ENCODE measurements around the gene MISP3.

Gene MISP3

DNA sequence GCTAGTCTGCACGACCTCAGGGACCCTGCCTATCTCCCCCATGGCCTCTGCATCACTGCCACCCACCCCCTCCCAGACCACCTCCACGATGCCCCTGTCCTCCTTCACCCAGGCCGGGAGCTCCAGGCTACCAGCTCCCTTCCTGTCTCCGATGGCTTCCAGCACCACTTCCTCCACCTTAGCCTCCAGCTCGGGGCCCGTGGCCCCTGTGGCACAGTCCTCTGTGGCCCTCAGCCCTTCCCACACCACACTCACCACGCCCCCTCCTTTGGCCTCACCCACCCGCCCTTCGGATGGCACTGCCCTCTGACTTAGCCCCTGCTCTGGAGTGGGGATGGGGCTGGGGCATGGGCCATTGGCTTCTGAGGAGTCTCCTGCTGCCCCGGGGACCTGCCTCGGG lies 17.9 kb upstream of the MISP3 start:
- Histone ChIP-seq H3K9me3 (ENCODE audit: insufficient read depth, low read depth, low read length) (no peaks in the 10 kb centered on the region), H3K4me3 (ENCODE audit: low read length) (no peak overlapping the region), H3K9ac (ENCODE audit: low read depth, low read length) (no peak overlapping the region), H3K4me1 (ENCODE audit: insufficient read depth, low read length) (no peaks in the 10 kb centered on the region), H3K27me3 (ENCODE audit: insufficient read depth, low read length) (peaks cover 24% of the 10 kb centered on the region), H3K36me3 (ENCODE audit: insufficient read depth, low read length) (no peaks in the 10 kb centered on the region), H3K27ac (ENCODE audit: low read depth, low read length) (no peak overlapping the region)
- 79% methylated on average over 10 of the region's 11 CpGs for WGBS

DNA sequence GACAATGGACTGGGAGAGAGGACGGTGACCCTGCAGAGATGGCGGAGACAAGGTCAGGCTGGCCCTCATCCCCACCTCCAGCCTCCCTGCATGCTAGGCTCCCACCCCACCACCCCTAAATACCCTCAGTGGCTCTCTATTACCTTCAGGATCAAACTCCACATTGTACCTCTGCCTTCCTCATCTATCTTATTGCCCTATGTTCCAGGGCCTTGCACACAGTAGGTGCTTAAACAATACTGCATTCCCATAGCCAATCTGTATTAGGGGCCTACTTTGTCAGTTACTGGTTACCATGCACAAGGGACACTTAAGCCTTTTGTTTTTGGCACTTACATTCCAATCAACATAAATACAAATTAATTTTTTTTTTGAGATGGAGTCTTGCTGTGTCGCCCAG lies 17.2 kb upstream of the MISP3 start:
- H3K27me3 ChIP-seq (ENCODE audit: insufficient read depth, low read length), result peaks cover 27% of the 10 kb centered on the region
- no peak overlapping the region for H3K27ac ChIP-seq (ENCODE audit: low read depth, low read length)
- H3K36me3 ChIP-seq (ENCODE audit: insufficient read depth, low read length), result no peaks in the 10 kb centered on the region
- no peaks in the 10 kb centered on the region for H3K9me3 ChIP-seq (ENCODE audit: insufficient read depth, low read depth, low read length)
- H3K9ac ChIP-seq (ENCODE audit: low read depth, low read length), result no peak overlapping the region
- H3K4me1 ChIP-seq (ENCODE audit: insufficient read depth, low read length), result no peaks in the 10 kb centered on the region
- H3K4me3 ChIP-seq (ENCODE audit: low read length), result no peak overlapping the region
- 95% methylated on average over 3 of the region's 3 CpGs for WGBS

DNA sequence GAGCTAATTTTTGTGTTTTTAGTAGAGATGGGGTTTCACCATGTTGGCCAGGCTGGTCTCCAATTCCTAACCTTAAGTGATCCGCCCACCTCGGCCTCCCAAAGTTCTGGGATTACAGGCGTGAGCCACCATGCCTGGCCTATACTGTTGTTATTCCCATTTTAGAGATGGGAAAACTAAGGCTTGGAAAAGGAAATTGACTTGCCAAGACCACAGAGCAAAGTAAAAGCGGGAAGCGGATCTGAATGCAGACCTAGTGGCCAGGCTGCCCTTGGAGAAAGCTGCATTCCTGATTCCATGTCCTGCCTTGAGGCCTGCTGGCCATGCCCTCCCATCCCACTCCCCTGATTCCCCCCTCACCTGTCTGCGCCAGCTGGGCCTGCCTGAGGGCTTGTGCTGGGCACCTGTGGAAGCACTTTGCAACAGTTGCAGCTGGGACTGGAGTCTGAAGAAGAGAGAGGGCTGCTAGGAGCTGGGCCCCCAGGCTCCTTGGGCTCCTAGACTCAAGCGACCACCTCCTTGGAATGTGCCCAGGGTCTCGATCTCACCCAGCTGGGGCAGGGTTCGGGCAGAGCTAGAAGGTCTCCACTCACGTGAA lies 16.4 kb upstream of the MISP3 start:
- Histone ChIP-seq H3K4me1 (ENCODE audit: insufficient read depth, low read length) (no peaks in the 10 kb centered on the region), H3K27ac (ENCODE audit: low read depth, low read length) (no peak overlapping the region), H3K9me3 (ENCODE audit: insufficient read depth, low read depth, low read length) (no peaks in the 10 kb centered on the region), H3K9ac (ENCODE audit: low read depth, low read length) (no peak overlapping the region), H3K36me3 (ENCODE audit: insufficient read depth, low read length) (no peaks in the 10 kb centered on the region), H3K4me3 (ENCODE audit: low read length) (peak overlapping the region; percentile 64; the same call in 1 of the 2 replicates), H3K27me3 (ENCODE audit: insufficient read depth, low read length) (peaks cover 27% of the 10 kb centered on the region)
- 91% methylated on average over 10 of the region's 10 CpGs for WGBS

DNA sequence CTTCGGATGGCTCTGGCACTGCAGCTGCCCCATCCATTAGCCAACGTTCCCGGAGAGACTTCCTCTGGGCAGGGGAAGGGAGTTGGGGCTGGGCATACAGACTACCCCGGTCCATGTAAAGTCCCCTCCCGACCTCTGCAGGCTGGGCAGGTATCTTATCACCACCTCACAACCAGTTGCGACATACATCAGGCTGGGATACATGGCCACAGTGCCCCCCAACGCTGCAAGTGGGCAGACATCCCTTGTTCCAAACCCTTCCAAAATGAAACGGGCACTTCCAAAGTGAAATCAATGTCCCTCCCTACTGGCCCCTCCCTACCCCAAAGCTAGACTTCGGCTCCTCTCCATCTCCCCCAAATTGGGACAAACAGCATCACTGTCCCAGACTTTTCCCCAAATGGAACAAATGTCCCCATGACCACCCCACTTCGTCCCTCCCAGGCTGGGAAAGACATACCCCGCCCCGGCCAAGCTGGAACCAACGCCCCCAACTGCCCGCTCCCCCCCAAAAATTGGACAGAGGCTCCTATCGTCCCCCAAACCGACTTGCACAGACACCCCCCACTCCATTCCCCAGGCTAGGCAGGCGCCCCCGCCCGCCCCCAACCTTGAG lies 15.7 kb upstream of the MISP3 start:
- H3K9ac ChIP-seq (ENCODE audit: low read depth, low read length), result peak overlapping the region; percentile 47; the same call in 1 of the 2 replicates
- 25% methylated on average over 19 of the region's 19 CpGs for WGBS

DNA sequence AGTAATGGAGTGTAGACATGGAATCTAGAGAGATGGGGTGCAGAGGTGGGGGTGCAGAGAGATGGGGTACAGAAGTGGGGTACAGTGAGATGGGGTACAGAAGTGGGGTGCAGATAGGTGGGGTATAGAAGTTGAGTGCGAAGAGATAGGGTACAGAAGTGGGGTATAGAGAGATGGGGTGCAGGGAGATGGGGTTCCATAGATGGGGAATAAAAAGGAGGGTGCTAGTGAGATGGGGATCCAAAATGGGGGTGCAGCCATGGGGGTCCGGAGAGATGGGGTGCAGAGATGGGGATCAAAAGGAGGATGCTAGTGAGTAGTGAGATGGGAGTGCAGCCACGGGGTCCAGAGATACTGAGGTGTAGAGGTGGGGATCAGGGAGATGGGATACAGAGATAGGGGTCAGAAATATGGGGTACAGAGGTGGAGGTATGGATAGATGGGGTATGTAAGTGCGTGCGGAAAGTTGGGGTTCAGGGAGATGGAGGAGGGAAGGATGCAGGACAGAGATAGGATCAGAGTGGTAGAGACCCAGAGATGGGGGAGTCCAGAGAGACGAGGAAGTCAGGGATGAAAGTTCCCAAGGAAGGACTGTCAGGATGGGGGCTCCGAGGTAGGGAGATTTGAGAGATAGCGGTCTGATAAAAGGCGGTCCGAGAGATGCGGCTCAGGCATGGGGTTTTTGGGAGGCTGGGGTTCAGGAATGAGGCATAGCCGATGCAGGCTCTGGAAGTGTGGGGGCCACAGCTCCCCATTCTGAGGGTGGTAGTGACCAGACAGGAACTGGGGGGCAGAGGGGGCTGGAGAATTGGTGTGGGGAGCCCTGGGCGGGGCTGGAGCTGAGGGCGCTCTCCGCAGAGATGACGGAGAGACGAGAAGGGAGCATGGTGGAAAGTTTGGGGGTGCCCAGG lies 14.1 kb upstream of the MISP3 start:
- Histone ChIP-seq H3K4me1 (ENCODE audit: insufficient read depth, low read length) (no peaks in the 10 kb centered on the region), H3K36me3 (ENCODE audit: insufficient read depth, low read length) (no peaks in the 10 kb centered on the region), H3K4me3 (ENCODE audit: low read length) (peak overlapping the region; percentile 64), H3K27ac (ENCODE audit: low read depth, low read length) (no peak overlapping the region), H3K9me3 (ENCODE audit: insufficient read depth, low read depth, low read length) (no peaks in the 10 kb centered on the region), H3K27me3 (ENCODE audit: insufficient read depth, low read length) (peaks cover 27% of the 10 kb centered on the region), H3K9ac (ENCODE audit: low read depth, low read length) (no peak overlapping the region)
- WGBS, result 57% methylated on average over 17 of the region's 17 CpGs

More for the DNA sequence above, 15.7 kb upstream of the MISP3 start:
- Histone ChIP-seq H3K27me3 (ENCODE audit: insufficient read depth, low read length) (peaks cover 27% of the 10 kb centered on the region), H3K4me1 (ENCODE audit: insufficient read depth, low read length) (no peaks in the 10 kb centered on the region), H3K4me3 (ENCODE audit: low read length) (peak overlapping the region; percentile 64), H3K36me3 (ENCODE audit: insufficient read depth, low read length) (no peaks in the 10 kb centered on the region), H3K9me3 (ENCODE audit: insufficient read depth, low read depth, low read length) (no peaks in the 10 kb centered on the region), H3K27ac (ENCODE audit: low read depth, low read length) (no peak overlapping the region)

DNA sequence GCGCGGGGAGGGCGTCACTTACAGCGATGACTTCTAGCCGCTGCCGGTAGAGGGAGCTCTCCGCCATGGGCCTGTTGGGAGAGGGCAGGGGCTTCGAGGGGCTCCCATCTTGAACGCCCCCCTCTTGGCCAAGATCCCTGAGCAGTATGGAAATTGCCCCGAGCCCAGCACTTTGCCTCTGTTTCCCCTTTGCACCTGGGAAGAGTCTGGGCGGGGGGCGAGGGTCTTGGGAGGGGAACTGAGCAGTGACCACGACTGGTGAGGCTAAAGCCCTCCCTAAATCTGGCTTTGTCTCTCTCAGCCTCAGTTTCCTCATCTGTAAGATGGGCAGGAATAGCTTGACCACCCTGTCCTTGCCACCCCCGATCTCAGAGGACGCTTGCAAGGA lies 13.5 kb upstream of the MISP3 start:
- Histone ChIP-seq H3K9ac (ENCODE audit: low read depth, low read length) (no peak overlapping the region), H3K4me1 (ENCODE audit: insufficient read depth, low read length) (no peaks in the 10 kb centered on the region), H3K27ac (ENCODE audit: low read depth, low read length) (no peak overlapping the region), H3K36me3 (ENCODE audit: insufficient read depth, low read length) (no peaks in the 10 kb centered on the region), H3K4me3 (ENCODE audit: low read length) (no peak overlapping the region), H3K9me3 (ENCODE audit: insufficient read depth, low read depth, low read length) (no peaks in the 10 kb centered on the region), H3K27me3 (ENCODE audit: insufficient read depth, low read length) (peaks cover 27% of the 10 kb centered on the region)
- WGBS, result 42% methylated on average over 15 of the region's 15 CpGs

DNA sequence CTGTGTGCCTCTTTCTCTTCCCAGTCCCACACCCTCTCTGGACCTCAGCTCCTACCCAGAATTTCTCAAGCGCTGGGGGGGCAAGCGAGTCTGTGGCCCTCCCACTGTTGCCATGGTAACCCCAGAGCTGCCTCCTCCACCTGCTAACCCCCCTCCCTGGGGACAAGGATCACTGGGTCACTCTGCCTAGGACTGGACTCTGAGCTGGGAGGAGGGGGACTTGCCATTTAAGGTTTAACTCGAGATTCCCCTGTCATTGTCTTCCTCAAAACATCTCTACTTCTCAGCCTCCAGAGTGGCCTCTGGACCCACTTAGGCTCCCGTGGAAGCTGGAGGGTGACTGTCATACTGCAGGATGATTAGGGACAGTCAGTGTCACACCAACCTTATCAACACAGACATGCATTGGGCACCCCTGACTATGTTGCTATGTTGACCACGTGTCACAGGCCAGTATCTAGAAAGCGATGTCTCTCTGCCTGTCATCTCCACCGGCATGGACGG lies 12.9 kb upstream of the MISP3 start:
- no peak overlapping the region for H3K9ac ChIP-seq (ENCODE audit: low read depth, low read length)
- no peak overlapping the region for H3K4me3 ChIP-seq (ENCODE audit: low read length)
- H3K36me3 ChIP-seq (ENCODE audit: insufficient read depth, low read length), result no peaks in the 10 kb centered on the region
- 59% methylated on average over 7 of the region's 8 CpGs for WGBS
- H3K27me3 ChIP-seq (ENCODE audit: insufficient read depth, low read length), result peaks cover 27% of the 10 kb centered on the region
- no peaks in the 10 kb centered on the region for H3K9me3 ChIP-seq (ENCODE audit: insufficient read depth, low read depth, low read length)
- no peak overlapping the region for H3K27ac ChIP-seq (ENCODE audit: low read depth, low read length)
- no peaks in the 10 kb centered on the region for H3K4me1 ChIP-seq (ENCODE audit: insufficient read depth, low read length)

DNA sequence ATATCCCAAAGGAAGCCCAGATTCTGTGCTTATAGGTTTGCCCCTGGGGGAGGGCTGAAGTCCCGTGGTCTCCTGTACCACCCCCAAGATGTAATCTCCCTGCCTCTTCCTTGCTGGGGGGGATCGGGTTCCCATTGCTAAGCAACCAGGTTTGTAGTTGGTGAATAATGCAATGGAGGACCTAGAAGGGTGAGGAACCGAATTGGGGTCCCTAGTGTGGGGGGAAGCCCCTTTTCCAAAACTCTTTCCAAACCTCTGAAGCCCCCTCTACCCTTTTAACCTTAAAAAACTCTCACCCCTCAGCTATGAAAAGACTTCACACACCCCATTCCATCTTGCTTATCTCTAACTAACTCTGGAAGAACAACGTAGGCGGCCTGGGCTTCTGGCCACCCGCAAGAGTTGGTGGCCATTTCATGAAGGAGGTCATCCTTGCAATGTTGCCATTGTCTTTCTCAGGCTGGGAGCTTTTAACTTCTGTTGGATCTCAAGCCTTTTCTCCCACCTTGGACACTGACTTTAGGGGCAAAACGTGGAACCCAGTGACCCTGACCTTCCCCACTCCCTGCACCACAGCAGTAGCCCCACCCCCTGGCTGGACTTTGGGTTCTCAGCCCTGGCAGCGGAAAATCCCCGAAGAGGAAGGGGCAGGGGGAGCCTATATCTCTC lies 11.4 kb upstream of the MISP3 start:
- Histone ChIP-seq H3K36me3 (ENCODE audit: insufficient read depth, low read length) (no peaks in the 10 kb centered on the region), H3K9me3 (ENCODE audit: insufficient read depth, low read depth, low read length) (no peaks in the 10 kb centered on the region), H3K27ac (ENCODE audit: low read depth, low read length) (no peak overlapping the region), H3K4me1 (ENCODE audit: insufficient read depth, low read length) (no peaks in the 10 kb centered on the region), H3K9ac (ENCODE audit: low read depth, low read length) (no peak overlapping the region), H3K4me3 (ENCODE audit: low read length) (no peak overlapping the region), H3K27me3 (ENCODE audit: insufficient read depth, low read length) (peaks cover 27% of the 10 kb centered on the region)
- 71% methylated on average over 7 of the region's 9 CpGs for WGBS

DNA sequence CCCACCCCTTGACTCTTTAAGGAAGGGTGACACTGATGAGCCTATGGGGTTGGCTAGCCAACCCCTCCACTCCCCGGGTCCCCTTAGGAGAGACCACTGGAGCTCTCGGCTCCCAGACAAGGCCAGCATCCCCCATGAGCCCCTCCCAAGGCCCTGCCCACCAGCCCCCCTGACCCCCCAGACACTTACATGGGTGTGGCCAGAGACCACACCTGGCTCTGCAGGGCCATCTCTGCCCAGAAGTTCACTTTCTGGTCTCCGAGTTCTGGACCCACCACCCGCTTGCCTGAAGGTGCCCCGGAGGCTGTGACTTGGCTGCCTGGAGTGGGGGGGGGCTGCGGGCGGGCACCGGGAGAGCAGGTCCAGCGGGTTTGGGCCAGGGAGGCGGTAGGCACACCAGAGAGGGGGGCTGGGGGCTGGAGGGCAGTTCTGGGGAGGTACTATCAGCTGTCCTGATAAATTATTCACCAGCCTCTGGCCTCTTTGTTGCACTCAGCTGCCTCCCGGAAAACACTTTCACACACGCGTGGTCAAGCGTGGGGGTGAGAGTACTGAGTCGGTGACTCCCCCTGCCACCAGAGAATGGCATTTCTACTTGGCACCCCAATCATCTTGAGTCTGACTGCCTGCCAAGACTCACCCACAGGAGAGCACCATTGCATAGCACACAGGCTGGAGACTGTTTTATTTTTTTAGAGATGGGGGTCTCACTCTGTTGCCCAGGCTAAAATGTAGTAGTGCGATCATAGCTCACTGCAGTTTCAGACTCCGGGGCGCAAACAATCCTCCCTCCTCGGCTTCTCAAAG lies 10.6 kb upstream of the MISP3 start, which contains the start of gene PALM3:
TSS of gene PALM3 (minus strand) at position 326 of the 807 bp plus-strand sequence. CDS start at position 230, 96 bp downstream.
- H3K27ac ChIP-seq (ENCODE audit: low read depth, low read length), result no peak within 1 kb of the TSS
- no peaks in the 10 kb centered on the region for H3K9me3 ChIP-seq (ENCODE audit: insufficient read depth, low read depth, low read length)
- no peak within 1 kb of the TSS for H3K9ac ChIP-seq (ENCODE audit: low read depth, low read length)
- no peaks in the 10 kb centered on the region for H3K4me1 ChIP-seq (ENCODE audit: insufficient read depth, low read length)
- 92% methylated on average over 19 of the region's 19 CpGs for WGBS
- H3K36me3 ChIP-seq (ENCODE audit: insufficient read depth, low read length), result no peaks in the 10 kb centered on the region
- H3K27me3 ChIP-seq (ENCODE audit: insufficient read depth, low read length), result peaks cover 25% of the 10 kb centered on the region
- no peak within 1 kb of the TSS for H3K4me3 ChIP-seq (ENCODE audit: low read length)

DNA sequence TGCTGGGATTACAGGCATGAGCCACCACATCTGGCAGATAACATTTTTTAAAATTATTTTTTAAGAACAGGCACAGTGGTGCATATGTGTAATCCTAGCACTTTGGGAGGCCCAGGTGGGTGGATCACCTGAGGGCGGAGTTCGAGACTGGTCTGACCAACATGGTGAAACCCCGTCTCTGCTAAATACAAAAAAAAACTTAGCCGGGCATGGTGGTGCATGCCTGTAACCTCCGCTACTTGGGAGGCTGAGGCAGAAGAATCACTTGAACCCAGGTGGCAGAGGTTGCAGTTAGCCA lies 10.1 kb upstream of the MISP3 start:
- H3K4me1 ChIP-seq (ENCODE audit: insufficient read depth, low read length), result no peaks in the 10 kb centered on the region
- WGBS, result 86% methylated on average over 5 of the region's 5 CpGs
- no peak overlapping the region for H3K27ac ChIP-seq (ENCODE audit: low read depth, low read length)
- H3K36me3 ChIP-seq (ENCODE audit: insufficient read depth, low read length), result no peaks in the 10 kb centered on the region
- peaks cover 24% of the 10 kb centered on the region for H3K27me3 ChIP-seq (ENCODE audit: insufficient read depth, low read length)
- no peak overlapping the region for H3K4me3 ChIP-seq (ENCODE audit: low read length)
- H3K9me3 ChIP-seq (ENCODE audit: insufficient read depth, low read depth, low read length), result no peaks in the 10 kb centered on the region
- no peak overlapping the region for H3K9ac ChIP-seq (ENCODE audit: low read depth, low read length)

All from HUES64 (cell line).